Smooth muscle cell of the brain vasculature (primary cell): ENCODE measurements around the gene BLVRA.
"Not testable (repeated sequence)": the region's sequence is repeated elsewhere in the genome, so short reads cannot be mapped to it uniquely, and the experiment has no call there.

Source experiments
- DNase-seq: peaks from one replicate; pipeline ENCODE4 v3.0.0-alpha.2; 2012; ENCODE audit warnings: low read depth, low spot score

Gene BLVRA

GRCh38 chr7:43758029-43758821 lies at the start of gene BLVRA:
BLVRA (plus strand) TSS chr7:43758680; CDS start chr7:43771159, 12,479 bp downstream.
- no peak for DNase-seq

- DNase-seq, result no peak
Measured at GRCh38 chr7:43711503-43711902, 47.0 kb upstream of the BLVRA start.

- DNase-seq, result not testable (repeated sequence)
Measured at GRCh38 chr7:43715966-43716365, 42.5 kb upstream of the BLVRA start.

- no peak for DNase-seq
Measured at GRCh38 chr7:43716598-43716997, 41.9 kb upstream of the BLVRA start.

GRCh38 chr7:43721193-43721806 lies 37.2 kb upstream of the BLVRA start:
- peak; percentile 26 for DNase-seq

GRCh38 chr7:43723007-43723341 lies 35.5 kb upstream of the BLVRA start:
- DNase-seq, result no peak

- no peak for DNase-seq
Measured at GRCh38 chr7:43725251-43725650, 33.2 kb upstream of the BLVRA start.

GRCh38 chr7:43726466-43726865 lies 32.0 kb upstream of the BLVRA start:
- no peak for DNase-seq

GRCh38 chr7:43727003-43727402 lies 31.5 kb upstream of the BLVRA start:
- DNase-seq, result no peak

GRCh38 chr7:43727494-43727893 lies 31.0 kb upstream of the BLVRA start:
- DNase-seq, result no peak

- DNase-seq, result peak; percentile 67
Measured at GRCh38 chr7:43729214-43729923, 29.1 kb upstream of the BLVRA start, which contains the start of gene COA1. COA1 (minus strand) TSS chr7:43729523; CDS start chr7:43648614, 80,909 bp downstream.

GRCh38 chr7:43729924-43730248 lies 28.6 kb upstream of the BLVRA start:
- no peak for DNase-seq

- not testable (repeated sequence) for DNase-seq
Measured at GRCh38 chr7:43731494-43731893, 27.0 kb upstream of the BLVRA start.

GRCh38 chr7:43734575-43735332 lies 23.7 kb upstream of the BLVRA start:
- DNase-seq, result not testable (repeated sequence)

GRCh38 chr7:43735403-43735801 lies 23.1 kb upstream of the BLVRA start:
- DNase-seq, result no peak

GRCh38 chr7:43735802-43736603 lies 22.5 kb upstream of the BLVRA start:
- DNase-seq, result no peak

GRCh38 chr7:43737467-43738127 lies 20.9 kb upstream of the BLVRA start:
- no peak for DNase-seq

- DNase-seq, result no peak
Measured at GRCh38 chr7:43742692-43743091, 15.8 kb upstream of the BLVRA start.

- DNase-seq, result no peak
Measured at GRCh38 chr7:43747328-43748105, 11.0 kb upstream of the BLVRA start.
